ENCODE results near the gene CST9. TPM values are rescaled to one million over a fixed set of nuclear protein-coding genes. Genes with fewer than 3 reads are reported as not detected.

CST9 gene
- total RNA-seq, 1 donor: not detected

- TF ChIP-seq CTCF (IDR thresholded peaks at IDR 0.05; ENCODE audit: insufficient read depth, low read depth, low read length): no peak
- no peak overlapping the region for H3K4me3 ChIP-seq (ENCODE audit: low read depth, low read length)
- DNase-seq (ENCODE audit: low read depth): no peak
Measured at GRCh38 chr20:23602699-23603098, 3.0 kb downstream of the CST9 start.

- H3K4me3 ChIP-seq (ENCODE audit: low read depth, low read length): no peak overlapping the region
- DNase-seq (ENCODE audit: low read depth): no peak
- no peak for TF ChIP-seq CTCF (IDR thresholded peaks at IDR 0.05; ENCODE audit: insufficient read depth, low read depth, low read length)
Measured at GRCh38 chr20:23602241-23602640, 3.5 kb downstream of the CST9 start.

- DNase-seq (ENCODE audit: low read depth): no peak
- H3K4me3 ChIP-seq (ENCODE audit: low read depth, low read length): no peak overlapping the region
- TF ChIP-seq CTCF (IDR thresholded peaks at IDR 0.05; ENCODE audit: insufficient read depth, low read depth, low read length): no peak
Measured at GRCh38 chr20:23601715-23602114, 4.0 kb downstream of the CST9 start.

- no peak for DNase-seq (ENCODE audit: low read depth)
- no peak for TF ChIP-seq CTCF (IDR thresholded peaks at IDR 0.05; ENCODE audit: insufficient read depth, low read depth, low read length)
- no peak overlapping the region for H3K4me3 ChIP-seq (ENCODE audit: low read depth, low read length)
Measured at GRCh38 chr20:23598481-23598880, 7.2 kb downstream of the CST9 start.

- DNase-seq (ENCODE audit: low read depth): peak; percentile 64
- TF ChIP-seq CTCF (IDR thresholded peaks at IDR 0.05; ENCODE audit: insufficient read depth, low read depth, low read length): no peak
- no peak overlapping the region for H3K4me3 ChIP-seq (ENCODE audit: low read depth, low read length)
Measured at GRCh38 chr20:23596579-23597250, 9.0 kb downstream of the CST9 start.

- H3K4me3 ChIP-seq (ENCODE audit: low read depth, low read length): no peak overlapping the region
- TF ChIP-seq CTCF (IDR thresholded peaks at IDR 0.05; ENCODE audit: insufficient read depth, low read depth, low read length): no peak
- no peak for DNase-seq (ENCODE audit: low read depth)
Measured at GRCh38 chr20:23595941-23596340, 9.8 kb downstream of the CST9 start.
